HUES64 (cell line): ENCODE data around the gene KCND3.

Experiments used
- H3K27ac ChIP-seq: 2 replicates; pipeline ENCODE4 v1.7.0; 2013; ENCODE audit warnings: low read depth, low read length, inconsistent platforms
- H3K27me3 ChIP-seq: 2 replicates; pipeline ENCODE4 v1.6.1; 2013; ENCODE audit warnings: mild to moderate bottlenecking, low read length; ENCODE audit not compliant: insufficient read depth
- H3K36me3 ChIP-seq: 2 replicates; pipeline ENCODE4 v1.6.1; 2013; ENCODE audit warnings: mild to moderate bottlenecking, low read length; ENCODE audit not compliant: insufficient read depth
- H3K4me1 ChIP-seq: 2 replicates; pipeline ENCODE4 v1.6.1; 2013; ENCODE audit warnings: mild to moderate bottlenecking, low read length, moderate library complexity; ENCODE audit not compliant: insufficient read depth
- H3K4me3 ChIP-seq: 2 replicates; pipeline ENCODE4 v1.5.1; 2013; ENCODE audit warnings: mild to moderate bottlenecking, low read length, moderate library complexity
- H3K9ac ChIP-seq: 2 replicates; pipeline ENCODE4 v1.6.1; 2013; ENCODE audit warnings: mild to moderate bottlenecking, low read depth, low read length
- H3K9me3 ChIP-seq: 2 replicates; pipeline ENCODE4 v1.6.1; 2013; ENCODE audit warnings: low read depth, low read length; ENCODE audit not compliant: insufficient read depth
- WGBS: fragments of 150-250, 120-280 bp; methylation state at CpG from one replicate; pipeline ENCODE4 v1.1.7; 2013; ENCODE audit warnings: missing lambda C conversion rate; 5-methylcytosine and 5-hydroxymethylcytosine counted together

Gene KCND3

GRCh38 chr1:111723091-111723806, 266.2 kb downstream of the KCND3 start:
- 83% methylated on average over 7 of the region's 7 CpGs for WGBS
- no peak overlapping the region for H3K9ac ChIP-seq
- H3K4me1 ChIP-seq, result peaks cover 24% of the 10 kb centered on the region

GRCh38 chr1:111720977-111721786, 268.3 kb downstream of the KCND3 start:
- Histone ChIP-seq H3K9ac (no peak overlapping the region), H3K4me1 (peaks cover 24% of the 10 kb centered on the region), H3K4me3 (no peak overlapping the region), H3K36me3 (0 out of 2 replicates have a peak, but pooled peaks cover 2% of the 10 kb centered on the region), H3K27ac (no peak overlapping the region), H3K9me3 (no peaks in the 10 kb centered on the region), H3K27me3 (no peaks in the 10 kb centered on the region)
- 83% methylated on average over 10 of the region's 10 CpGs for WGBS

More at GRCh38 chr1:111723091-111723806, 266.2 kb downstream of the KCND3 start:
- Histone ChIP-seq H3K9me3 (no peaks in the 10 kb centered on the region), H3K27me3 (no peaks in the 10 kb centered on the region), H3K27ac (no peak overlapping the region), H3K36me3 (peaks cover 6% of the 10 kb centered on the region), H3K4me3 (no peak overlapping the region)
